SU-DHL-6 (cell line): ENCODE results near the gene ACAD11.

Experiments used
- H2AFZ ChIP-seq: fragments of 200-600 bp; sonication (generic); 2 replicates; pipeline ENCODE4 v1.6.1; 2014; ENCODE audit warnings: low read depth, mild to moderate bottlenecking, moderate library complexity, mixed read lengths, antibody characterized with exemption, low read length; ENCODE audit not compliant: severe bottlenecking
- H3F3A ChIP-seq: fragments of 200-600 bp; shearing (Covaris generic); 2 replicates; pipeline ENCODE4 v1.6.0; 2016; ENCODE audit warnings: antibody characterized with exemption, mild to moderate bottlenecking; ENCODE audit not compliant: insufficient read depth
- H3K27ac ChIP-seq: fragments of 200-600 bp; sonication (generic); 2 replicates; pipeline ENCODE4 v1.5.1; 2016; ENCODE audit warnings: low read depth, mild to moderate bottlenecking, low read length, moderate library complexity, mixed read lengths
- H3K27me3 ChIP-seq: fragments of 200-600 bp; sonication (generic), shearing (Covaris generic); 2 replicates; pipeline ENCODE4 v1.6.0; 2014; ENCODE audit warnings: mild to moderate bottlenecking, low read length
- H3K36me3 ChIP-seq: fragments of 200-600 bp; sonication (generic); 2 replicates; pipeline ENCODE4 v1.6.1; 2014; ENCODE audit warnings: mild to moderate bottlenecking, low read length, mixed read lengths
- H3K4me2 ChIP-seq: fragments of 300-600, 200-600 bp; shearing (Covaris generic), sonication (generic); 2 replicates; pipeline ENCODE4 v1.6.0; 2014; ENCODE audit warnings: low read length, low read depth, mild to moderate bottlenecking; ENCODE audit not compliant: poor library complexity, severe bottlenecking
- H3K4me3 ChIP-seq: fragments of 200-600 bp; sonication (generic); 2 replicates; pipeline ENCODE4 v1.5.1; 2014; ENCODE audit warnings: antibody characterized with exemption, low read length, mild to moderate bottlenecking, mixed read lengths; ENCODE audit not compliant: insufficient read depth, poor library complexity, severe bottlenecking
- H3K79me2 ChIP-seq: fragments of 200-600 bp; sonication (generic); 2 replicates; pipeline ENCODE4 v1.6.1; 2014; ENCODE audit warnings: mild to moderate bottlenecking, low read length, moderate library complexity; ENCODE audit not compliant: insufficient read depth
- H3K9ac ChIP-seq: fragments of 200-600 bp; sonication (generic); 2 replicates; pipeline ENCODE4 v1.7.0; 2014; ENCODE audit warnings: mild to moderate bottlenecking, low read length
- H3K9me2 ChIP-seq: fragments of 200-600 bp; sonication (generic); replicated peaks from 2 replicates; pipeline ENCODE4 v1.6.1; 2014; ENCODE audit warnings: low read length; ENCODE audit not compliant: insufficient read depth
- H3K9me3 ChIP-seq: fragments of 200-600 bp; sonication (generic); 2 replicates; pipeline ENCODE4 v1.6.1; 2014; ENCODE audit warnings: low read length, mixed read lengths; ENCODE audit not compliant: insufficient read depth
- H4K20me1 ChIP-seq: fragments of 200-600 bp; sonication (generic); 2 replicates; pipeline ENCODE4 v1.6.1; 2014; ENCODE audit warnings: low read depth, mild to moderate bottlenecking, antibody characterized with exemption, low read length, moderate library complexity, mixed read lengths
- CTCF ChIP-seq: fragments of 200-600 bp; sonication (generic); IDR thresholded peaks from one replicate; pipeline ENCODE4 v1.5.1; 2017; ENCODE audit warnings: antibody characterized with exemption, mild to moderate bottlenecking, low read length, moderate library complexity; ENCODE audit not compliant: insufficient read depth, poor library complexity, severe bottlenecking
- EZH2phosphoT487 ChIP-seq: fragments of 200-600 bp; sonication (generic), shearing (Covaris generic); conservative IDR thresholded peaks from 2 replicates; pipeline ENCODE4 v1.6.1; 2018; ENCODE audit warnings: mild to moderate bottlenecking, antibody characterized with exemption, low read length, moderate library complexity, mixed read lengths

The ACAD11 gene

DNA sequence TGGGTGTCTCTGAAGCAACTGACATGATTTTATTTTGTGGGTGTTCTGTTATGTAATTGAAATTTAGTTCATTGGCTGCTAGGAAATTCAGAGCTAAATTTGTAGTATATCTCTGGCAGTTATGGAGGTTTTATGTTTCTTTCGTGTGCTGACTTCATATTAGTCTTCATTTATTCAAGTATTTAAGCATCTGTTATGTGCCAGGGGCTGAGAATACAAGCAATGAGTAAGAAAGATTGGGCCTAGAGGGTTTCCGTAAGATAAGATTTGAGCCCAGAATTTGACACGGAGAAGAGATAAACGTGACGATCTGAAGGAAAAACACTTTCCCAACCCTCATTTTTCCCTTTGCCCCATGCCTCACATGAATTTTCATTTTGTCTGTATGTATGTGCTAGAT is 137.7 kb downstream of the ACAD11 start:
- no peak overlapping the region for H3K4me3 ChIP-seq
- TF ChIP-seq EZH2phosphoT487 = no peak
- TF ChIP-seq CTCF = no peak
- H3K9me3 ChIP-seq = no peaks in the 10 kb centered on the region
- no peak overlapping the region for H2AFZ ChIP-seq
- H3K27me3 ChIP-seq = no peaks in the 10 kb centered on the region
- no peaks in the 10 kb centered on the region for H4K20me1 ChIP-seq
- H3K9me2 ChIP-seq = no peaks in the 10 kb centered on the region
- no peaks in the 10 kb centered on the region for H3F3A ChIP-seq
- no peak overlapping the region for H3K4me2 ChIP-seq
- no peaks in the 10 kb centered on the region for H3K79me2 ChIP-seq
- no peak overlapping the region for H3K27ac ChIP-seq
- peaks cover 21% of the 10 kb centered on the region for H3K36me3 ChIP-seq
- H3K9ac ChIP-seq = no peak overlapping the region

DNA sequence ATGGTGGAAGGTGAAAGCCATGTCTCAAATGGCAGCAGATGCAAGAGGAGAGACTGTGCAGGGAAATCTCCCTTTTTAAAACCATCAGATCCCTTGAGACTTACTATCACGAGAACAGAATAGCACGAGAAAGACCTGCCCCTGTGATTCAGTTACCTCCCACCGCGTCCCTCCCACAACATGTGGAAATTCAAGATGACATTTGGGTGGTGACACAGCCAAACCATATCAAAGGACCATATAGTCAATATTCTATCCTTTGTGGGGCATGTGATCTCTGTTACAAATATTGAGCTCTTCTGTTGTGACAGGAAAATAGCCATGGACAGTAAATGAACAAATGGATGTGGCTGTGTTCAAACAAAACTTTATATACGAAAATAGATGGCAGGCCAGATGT is 139.7 kb downstream of the ACAD11 start:
- no peak overlapping the region for H3K9ac ChIP-seq
- no peaks in the 10 kb centered on the region for H3K9me3 ChIP-seq
- no peaks in the 10 kb centered on the region for H3K9me2 ChIP-seq
- H3K27ac ChIP-seq = no peak overlapping the region
- no peak for TF ChIP-seq EZH2phosphoT487
- no peak for TF ChIP-seq CTCF
- no peak overlapping the region for H3K4me2 ChIP-seq
- no peak overlapping the region for H2AFZ ChIP-seq
- peaks cover 23% of the 10 kb centered on the region; the same call in 1 of the 2 replicates for H3K36me3 ChIP-seq
- no peaks in the 10 kb centered on the region for H3K79me2 ChIP-seq
- H4K20me1 ChIP-seq = no peaks in the 10 kb centered on the region
- no peak overlapping the region for H3K4me3 ChIP-seq
- H3F3A ChIP-seq = no peaks in the 10 kb centered on the region
- no peaks in the 10 kb centered on the region for H3K27me3 ChIP-seq

DNA sequence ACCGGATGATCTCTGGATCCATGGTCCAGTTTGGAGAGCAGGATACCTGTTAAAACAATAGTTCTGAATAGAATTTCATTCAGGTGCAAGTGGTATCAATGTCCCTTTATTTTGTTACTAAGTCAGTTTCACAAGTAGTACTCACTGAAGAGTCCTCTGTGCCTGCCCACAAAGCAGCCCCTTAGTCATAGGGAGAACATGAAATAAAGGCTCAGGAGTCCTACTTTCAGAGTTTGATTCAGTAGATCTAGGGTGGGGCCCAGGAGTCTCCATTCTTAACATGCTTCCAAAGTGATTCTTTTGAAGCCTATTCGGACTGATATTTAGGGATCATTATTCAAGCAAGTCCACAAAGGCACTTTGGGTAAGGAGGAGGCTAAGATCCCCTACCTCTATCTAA is 142.3 kb downstream of the ACAD11 start:
- no peaks in the 10 kb centered on the region for H3K27me3 ChIP-seq
- no peak overlapping the region for H2AFZ ChIP-seq
- no peak overlapping the region for H3K27ac ChIP-seq
- TF ChIP-seq EZH2phosphoT487 (no peak), CTCF (no peak)
- no peaks in the 10 kb centered on the region for H3F3A ChIP-seq
- H3K79me2 ChIP-seq = no peaks in the 10 kb centered on the region
- no peak overlapping the region for H3K4me2 ChIP-seq
- no peak overlapping the region for H3K9ac ChIP-seq
- no peak overlapping the region for H3K4me3 ChIP-seq
- peaks cover 24% of the 10 kb centered on the region; the same call in 1 of the 2 replicates for H3K36me3 ChIP-seq
- H3K9me3 ChIP-seq = no peaks in the 10 kb centered on the region
- no peaks in the 10 kb centered on the region for H4K20me1 ChIP-seq
- no peaks in the 10 kb centered on the region for H3K9me2 ChIP-seq

GRCh38 chr3:132513057-132513456 is 146.6 kb downstream of the ACAD11 start:
- Histone ChIP-seq H3K27ac (no peak overlapping the region), H2AFZ (no peak overlapping the region), H4K20me1 (no peaks in the 10 kb centered on the region), H3K9me3 (no peaks in the 10 kb centered on the region), H3F3A (no peaks in the 10 kb centered on the region), H3K9ac (no peak overlapping the region), H3K36me3 (peaks cover 23% of the 10 kb centered on the region; the same call in 1 of the 2 replicates), H3K4me3 (no peak overlapping the region), H3K9me2 (no peaks in the 10 kb centered on the region), H3K27me3 (no peaks in the 10 kb centered on the region), H3K79me2 (no peaks in the 10 kb centered on the region), H3K4me2 (no peak overlapping the region)
- TF ChIP-seq EZH2phosphoT487 (no peak), CTCF (no peak)
